SU-DHL-6 (cell line): ENCODE results near the gene SLC17A7.

Source experiments
- CTCF ChIP-seq: fragments of 200-600 bp; sonication (generic); IDR thresholded peaks from one replicate; pipeline ENCODE4 v1.5.1; 2017; ENCODE audit warnings: antibody characterized with exemption, mild to moderate bottlenecking, low read length, moderate library complexity; ENCODE audit not compliant: insufficient read depth, poor library complexity, severe bottlenecking
- EZH2phosphoT487 ChIP-seq: fragments of 200-600 bp; sonication (generic), shearing (Covaris generic); conservative IDR thresholded peaks from 2 replicates; pipeline ENCODE4 v1.6.1; 2018; ENCODE audit warnings: mild to moderate bottlenecking, antibody characterized with exemption, low read length, moderate library complexity, mixed read lengths

- TF ChIP-seq CTCF = no peak
- no peak for TF ChIP-seq EZH2phosphoT487
Observed at GRCh38 chr19:49432141-49433073, 8.9 kb downstream of the SLC17A7 start.
